ENCODE measurements around the gene FIBP.

DNA sequence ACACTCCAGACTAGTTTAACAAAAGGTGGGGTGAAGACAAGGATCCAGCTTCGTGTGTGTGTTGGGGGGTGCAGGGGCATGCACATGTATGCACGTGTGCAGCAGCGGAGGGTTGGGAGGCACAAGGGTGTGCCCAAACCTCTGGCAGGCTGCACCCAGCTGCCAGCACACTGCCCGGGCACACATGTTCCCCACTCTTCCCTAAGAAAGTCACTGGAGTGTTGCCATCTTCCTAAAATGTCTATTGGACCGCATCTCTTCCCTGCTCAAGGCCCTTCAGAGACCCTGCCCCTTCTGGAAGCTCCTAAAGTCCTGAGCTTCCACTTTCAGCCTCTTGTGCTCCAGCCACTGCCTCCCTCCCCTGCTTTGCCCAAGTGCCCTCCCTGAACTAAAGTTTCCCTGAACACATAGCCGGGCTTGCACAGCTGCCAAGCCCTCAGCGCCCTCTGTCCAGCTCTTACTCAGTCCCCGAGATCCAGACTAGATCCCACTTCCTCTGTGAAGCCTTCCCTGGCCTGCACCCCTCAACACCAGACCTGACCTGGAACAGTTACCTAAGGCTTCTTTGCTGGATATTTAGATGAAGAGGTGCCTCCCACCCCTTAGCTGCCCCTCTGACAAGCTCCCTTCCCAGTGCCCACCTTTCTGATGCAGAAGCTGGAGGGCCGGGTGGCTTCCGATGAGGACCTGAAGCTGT is 36.3 kb downstream of the FIBP start:
- TF ChIP-seq POLR2AphosphoS5 (IDR thresholded peaks at IDR 0.05; ENCODE audit: low read depth, low read length): peak; percentile 52
- peak; percentile 48 for TF ChIP-seq POLR2A (IDR thresholded peaks at IDR 0.05; ENCODE audit: low read depth, low read length)
- no peak for TF ChIP-seq TAF1 (IDR thresholded peaks at IDR 0.05; ENCODE audit: borderline replicate concordance, low read depth, low read length)

Measured in GM12892 (cell line).